Esophagus muscularis mucosa (tissue), 4 donors: ENCODE data around the gene FDX2.

Experiments
- EP300 ChIP-seq: sonication (generic); formaldehyde crosslinking; IDR thresholded peaks from one replicate; pipeline ENCODE4 v1.6.1; 2017; ENCODE audit warnings: antibody characterized with exemption
- POLR2A ChIP-seq: fragments of 450-650 bp; IDR thresholded peaks from one replicate; pipeline ENCODE4 v1.6.1; 2017; ENCODE audit warnings: antibody characterized with exemption, moderate library complexity, mild to moderate bottlenecking, low read depth
- POLR2AphosphoS5 ChIP-seq, 2 donors: sonication (generic); formaldehyde crosslinking; IDR thresholded peaks; one replicate each; pipeline ENCODE4 v1.6.1; 2017; ENCODE audit warnings: antibody characterized with exemption in 2 of 2
- TF ChIP-seq, protein P1 (sequence below), 3 experiments: fragments of 200-600 bp in 2 of 3; fragments of 450-650 bp in 1 of 3; sonication (generic) in 2 of 3; IDR thresholded peaks; one replicate each; pipeline ENCODE4 v1.5.1; 2017 to 2019; ENCODE audit warnings: antibody characterized with exemption in 3 of 3, mild to moderate bottlenecking in 2 of 3, moderate library complexity in 1 of 3

DNA sequence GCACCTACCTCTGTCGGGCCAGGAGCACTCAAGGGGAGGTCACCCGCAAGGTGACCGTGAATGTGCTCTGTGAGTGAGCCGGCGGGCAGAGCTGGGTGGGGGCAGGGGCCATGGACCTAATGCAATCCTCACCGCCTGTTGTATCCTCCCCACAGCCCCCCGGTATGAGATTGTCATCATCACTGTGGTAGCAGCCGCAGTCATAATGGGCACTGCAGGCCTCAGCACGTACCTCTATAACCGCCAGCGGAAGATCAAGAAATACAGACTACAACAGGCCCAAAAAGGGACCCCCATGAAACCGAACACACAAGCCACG lies 30.9 kb downstream of the FDX2 start:
- TF ChIP-seq POLR2AphosphoS5 (IDR thresholded peaks at IDR 0.05) (no peak), POLR2A (no peak), EP300 (no peak)
- TF ChIP-seq, protein P1, sequence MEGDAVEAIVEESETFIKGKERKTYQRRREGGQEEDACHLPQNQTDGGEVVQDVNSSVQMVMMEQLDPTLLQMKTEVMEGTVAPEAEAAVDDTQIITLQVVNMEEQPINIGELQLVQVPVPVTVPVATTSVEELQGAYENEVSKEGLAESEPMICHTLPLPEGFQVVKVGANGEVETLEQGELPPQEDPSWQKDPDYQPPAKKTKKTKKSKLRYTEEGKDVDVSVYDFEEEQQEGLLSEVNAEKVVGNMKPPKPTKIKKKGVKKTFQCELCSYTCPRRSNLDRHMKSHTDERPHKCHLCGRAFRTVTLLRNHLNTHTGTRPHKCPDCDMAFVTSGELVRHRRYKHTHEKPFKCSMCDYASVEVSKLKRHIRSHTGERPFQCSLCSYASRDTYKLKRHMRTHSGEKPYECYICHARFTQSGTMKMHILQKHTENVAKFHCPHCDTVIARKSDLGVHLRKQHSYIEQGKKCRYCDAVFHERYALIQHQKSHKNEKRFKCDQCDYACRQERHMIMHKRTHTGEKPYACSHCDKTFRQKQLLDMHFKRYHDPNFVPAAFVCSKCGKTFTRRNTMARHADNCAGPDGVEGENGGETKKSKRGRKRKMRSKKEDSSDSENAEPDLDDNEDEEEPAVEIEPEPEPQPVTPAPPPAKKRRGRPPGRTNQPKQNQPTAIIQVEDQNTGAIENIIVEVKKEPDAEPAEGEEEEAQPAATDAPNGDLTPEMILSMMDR (IDR thresholded peaks at IDR 0.05), result no peak
